ENCODE data around the gene WNT7A. TPM values are rescaled to one million over a fixed set of nuclear protein-coding genes. Genes with fewer than 3 reads are reported as not detected.
A peak's percentile ranks its signal among the peaks of the same experiment; 100 is the strongest.

The WNT7A gene
- total and polyA plus RNA-seq, 3 donors from 2014 or later, result 1.1 to 3.3 (median 1.1) TPM

DNA sequence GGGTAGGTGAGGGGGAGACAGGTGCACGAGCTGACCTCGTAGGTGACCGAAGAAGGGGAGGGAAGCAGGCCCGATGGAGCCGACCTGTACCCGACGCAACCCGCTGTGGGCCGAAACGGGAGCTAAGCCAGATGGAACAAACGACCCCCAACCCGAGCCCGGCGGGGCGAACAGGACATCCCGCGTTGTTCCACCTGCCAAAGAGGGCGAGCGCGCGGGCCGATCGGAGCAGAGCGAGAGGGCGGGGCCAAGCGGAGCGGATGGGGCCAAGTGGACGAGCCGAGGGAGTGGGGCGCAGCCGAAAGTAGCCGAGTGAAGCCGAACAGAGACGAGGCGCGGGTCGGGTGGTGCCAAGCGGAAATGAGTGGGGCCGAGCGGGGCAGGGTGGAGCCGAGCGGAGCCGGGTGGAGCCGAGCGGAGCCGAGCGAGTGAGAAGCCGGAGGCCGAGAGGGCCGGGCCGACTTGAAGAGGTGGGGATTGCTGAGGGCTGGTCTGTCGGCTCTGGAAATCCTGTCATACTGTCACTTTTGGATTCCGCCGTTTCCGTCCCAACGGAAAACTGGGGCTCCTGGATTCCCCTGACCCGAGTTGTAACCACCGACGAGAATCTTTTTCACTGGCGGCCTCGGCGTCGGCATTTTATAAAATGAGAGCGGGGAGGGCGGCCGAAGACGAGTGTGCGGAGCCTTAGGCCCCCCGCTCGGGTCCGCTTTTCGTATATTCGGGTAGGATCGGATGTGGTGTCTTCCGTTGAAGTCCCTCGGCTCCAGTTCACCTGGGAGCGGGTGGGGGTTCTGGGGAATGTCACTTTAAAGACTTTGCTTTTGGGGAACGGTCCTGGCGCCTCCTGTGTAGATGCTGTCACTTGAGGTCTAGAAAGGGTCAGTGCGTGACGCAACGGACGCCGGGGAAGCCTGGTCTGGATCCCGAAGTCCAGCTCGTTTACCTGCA is 15.6 kb upstream of the WNT7A start:
- DNase-seq, result peak; percentile 97
- no peaks in the 10 kb centered on the region for H3K27me3 ChIP-seq
- intact Hi-C loops (cut with DNase I; ENCODE audit: low total_unique reads), result no loop called here
- peaks cover 11% of the 10 kb centered on the region for H3K4me1 ChIP-seq
- WGBS, 2 donors, result 1% methylated on average over 34 to 86 of the region's 86 CpGs
- no peaks in the 10 kb centered on the region for H3K9me3 ChIP-seq
- no peaks in the 10 kb centered on the region for H3K36me3 ChIP-seq (ENCODE audit: low read depth, missing control alignments)
- peak overlapping the region; percentile 70 to 77 for H3K4me3 ChIP-seq
- no peak for TF ChIP-seq POLR2A (IDR thresholded peaks at IDR 0.05)
- TF ChIP-seq, protein P1, sequence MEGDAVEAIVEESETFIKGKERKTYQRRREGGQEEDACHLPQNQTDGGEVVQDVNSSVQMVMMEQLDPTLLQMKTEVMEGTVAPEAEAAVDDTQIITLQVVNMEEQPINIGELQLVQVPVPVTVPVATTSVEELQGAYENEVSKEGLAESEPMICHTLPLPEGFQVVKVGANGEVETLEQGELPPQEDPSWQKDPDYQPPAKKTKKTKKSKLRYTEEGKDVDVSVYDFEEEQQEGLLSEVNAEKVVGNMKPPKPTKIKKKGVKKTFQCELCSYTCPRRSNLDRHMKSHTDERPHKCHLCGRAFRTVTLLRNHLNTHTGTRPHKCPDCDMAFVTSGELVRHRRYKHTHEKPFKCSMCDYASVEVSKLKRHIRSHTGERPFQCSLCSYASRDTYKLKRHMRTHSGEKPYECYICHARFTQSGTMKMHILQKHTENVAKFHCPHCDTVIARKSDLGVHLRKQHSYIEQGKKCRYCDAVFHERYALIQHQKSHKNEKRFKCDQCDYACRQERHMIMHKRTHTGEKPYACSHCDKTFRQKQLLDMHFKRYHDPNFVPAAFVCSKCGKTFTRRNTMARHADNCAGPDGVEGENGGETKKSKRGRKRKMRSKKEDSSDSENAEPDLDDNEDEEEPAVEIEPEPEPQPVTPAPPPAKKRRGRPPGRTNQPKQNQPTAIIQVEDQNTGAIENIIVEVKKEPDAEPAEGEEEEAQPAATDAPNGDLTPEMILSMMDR (IDR thresholded peaks at IDR 0.05), result no peak
- H3K27ac ChIP-seq, result peak overlapping the region; percentile 23 to 63

DNA sequence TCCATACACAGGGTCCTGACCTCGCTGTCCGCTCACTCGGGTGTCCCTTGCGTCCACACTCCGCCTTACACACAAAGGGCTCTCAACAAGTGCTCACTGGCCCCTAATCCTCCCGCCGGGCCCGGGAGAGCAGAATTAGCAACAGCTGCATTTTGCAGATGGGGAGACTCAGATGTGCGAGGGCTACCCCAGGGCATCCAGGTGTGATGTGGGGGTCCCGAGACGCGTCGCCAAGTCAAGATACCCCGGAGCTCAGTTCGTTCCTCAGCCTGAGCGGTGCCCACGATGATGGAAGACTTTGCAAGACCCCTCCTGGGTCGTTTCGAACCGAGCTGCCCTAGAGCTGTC is 14.9 kb upstream of the WNT7A start:
- 27 to 34% methylated on average over 3 to 20 of the region's 20 CpGs for WGBS, 2 donors
- no peaks in the 10 kb centered on the region for H3K9me3 ChIP-seq
- no peak for TF ChIP-seq POLR2A (IDR thresholded peaks at IDR 0.05)
- TF ChIP-seq, protein P1 (IDR thresholded peaks at IDR 0.05), result no peak
- no peak overlapping the region for H3K27ac ChIP-seq
- no peak for DNase-seq
- no peaks in the 10 kb centered on the region for H3K27me3 ChIP-seq
- H3K4me1 ChIP-seq, result peaks cover 11% of the 10 kb centered on the region
- intact Hi-C loops (cut with DNase I; ENCODE audit: low total_unique reads), result no loop called here
- H3K36me3 ChIP-seq (ENCODE audit: low read depth, missing control alignments), result no peaks in the 10 kb centered on the region
- peak overlapping the region; percentile 70 to 77 for H3K4me3 ChIP-seq

- no peaks in the 10 kb centered on the region for H3K27me3 ChIP-seq
- TF ChIP-seq, protein P1 (IDR thresholded peaks at IDR 0.05), result no peak
- TF ChIP-seq POLR2A (IDR thresholded peaks at IDR 0.05), result no peak
- 42 to 56% methylated on average over 11 to 13 of the region's 13 CpGs for WGBS, 2 donors
- intact Hi-C loops (cut with DNase I; ENCODE audit: low total_unique reads), result no loop called here
- H3K36me3 ChIP-seq (ENCODE audit: low read depth, missing control alignments), result no peaks in the 10 kb centered on the region
- no peak overlapping the region for H3K4me3 ChIP-seq
- no peak for DNase-seq
- peaks cover 11% of the 10 kb centered on the region for H3K4me1 ChIP-seq
- no peak overlapping the region for H3K27ac ChIP-seq
- no peaks in the 10 kb centered on the region for H3K9me3 ChIP-seq
Measured at GRCh38 chr3:13894096-13894806, 14.4 kb upstream of the WNT7A start.

- Histone ChIP-seq H3K4me1 (peaks cover 11% of the 10 kb centered on the region), H3K4me3 (no peak overlapping the region), H3K9me3 (no peaks in the 10 kb centered on the region), H3K36me3 (ENCODE audit: low read depth, missing control alignments) (no peaks in the 10 kb centered on the region), H3K27me3 (no peaks in the 10 kb centered on the region), H3K27ac (no peak overlapping the region)
- WGBS, 2 donors, result 93 to 100% methylated on average over 2 of the region's 2 CpGs
- intact Hi-C loops (cut with DNase I; ENCODE audit: low total_unique reads), result no loop called here
- DNase-seq, result no peak
- TF ChIP-seq, protein P1 (IDR thresholded peaks at IDR 0.05), result no peak
- TF ChIP-seq POLR2A (IDR thresholded peaks at IDR 0.05), result no peak
Measured at GRCh38 chr3:13892304-13892703, 12.4 kb upstream of the WNT7A start.
